KMS-11 (cell line): ENCODE results near the gene PTS.

Source experiments
- H2AFZ ChIP-seq: fragments of 200-600 bp; sonication (generic); 2 replicates; pipeline ENCODE4 v1.6.1; 2016; ENCODE audit warnings: antibody characterized with exemption, mixed run types, low read depth
- H3K27ac ChIP-seq: fragments of 200-600 bp; sonication (generic); 2 replicates; pipeline ENCODE4 v1.6.1; 2016; ENCODE audit warnings: mild to moderate bottlenecking, mixed run types
- H3K27me3 ChIP-seq: fragments of 200-600 bp; sonication (generic); 2 replicates; pipeline ENCODE4 v1.6.1; 2017; ENCODE audit warnings: mild to moderate bottlenecking, low read depth, mixed run types, moderate library complexity; ENCODE audit not compliant: insufficient read depth
- H3K36me3 ChIP-seq: fragments of 200-600 bp; sonication (generic); 2 replicates; pipeline ENCODE4 v1.6.1; 2017; ENCODE audit warnings: mild to moderate bottlenecking, mixed run types; ENCODE audit not compliant: insufficient read depth
- H3K4me1 ChIP-seq: fragments of 200-600 bp; sonication (generic); 2 replicates; pipeline ENCODE4 v1.6.1; 2016; ENCODE audit warnings: mild to moderate bottlenecking, low read depth, mixed run types; ENCODE audit not compliant: poor library complexity, severe bottlenecking
- H3K4me2 ChIP-seq: fragments of 200-600 bp; sonication (generic); 2 replicates; pipeline ENCODE4 v1.7.0; 2016; ENCODE audit warnings: mild to moderate bottlenecking, mixed run types
- H3K4me3 ChIP-seq: fragments of 200-600 bp; sonication (generic); IDR thresholded peaks from 2 replicates; pipeline ENCODE4 v1.6.1; 2017; ENCODE audit warnings: low read depth, low read length, mixed read lengths; ENCODE audit not compliant: insufficient read depth
- H3K79me2 ChIP-seq: fragments of 200-600 bp; sonication (generic); 2 replicates; pipeline ENCODE4 v1.6.1; 2016; ENCODE audit warnings: low read depth, mixed run types; ENCODE audit not compliant: insufficient read depth
- H3K9ac ChIP-seq: fragments of 200-600 bp; sonication (generic); 2 replicates; pipeline ENCODE4 v1.6.1; 2016; ENCODE audit warnings: mild to moderate bottlenecking, mixed run types
- H4K20me1 ChIP-seq: fragments of 200-600 bp; sonication (generic); 2 replicates; pipeline ENCODE4 v1.6.1; 2016; ENCODE audit warnings: mild to moderate bottlenecking, mixed run types; ENCODE audit not compliant: insufficient read depth
- TF ChIP-seq, protein P1 (sequence below): fragments of 200-600 bp; sonication (generic); conservative IDR thresholded peaks from 2 replicates; pipeline ENCODE4 v1.6.1; 2017; ENCODE audit warnings: low read depth, mild to moderate bottlenecking, antibody characterized with exemption, low read length, moderate library complexity, mixed read lengths

Gene PTS

DNA sequence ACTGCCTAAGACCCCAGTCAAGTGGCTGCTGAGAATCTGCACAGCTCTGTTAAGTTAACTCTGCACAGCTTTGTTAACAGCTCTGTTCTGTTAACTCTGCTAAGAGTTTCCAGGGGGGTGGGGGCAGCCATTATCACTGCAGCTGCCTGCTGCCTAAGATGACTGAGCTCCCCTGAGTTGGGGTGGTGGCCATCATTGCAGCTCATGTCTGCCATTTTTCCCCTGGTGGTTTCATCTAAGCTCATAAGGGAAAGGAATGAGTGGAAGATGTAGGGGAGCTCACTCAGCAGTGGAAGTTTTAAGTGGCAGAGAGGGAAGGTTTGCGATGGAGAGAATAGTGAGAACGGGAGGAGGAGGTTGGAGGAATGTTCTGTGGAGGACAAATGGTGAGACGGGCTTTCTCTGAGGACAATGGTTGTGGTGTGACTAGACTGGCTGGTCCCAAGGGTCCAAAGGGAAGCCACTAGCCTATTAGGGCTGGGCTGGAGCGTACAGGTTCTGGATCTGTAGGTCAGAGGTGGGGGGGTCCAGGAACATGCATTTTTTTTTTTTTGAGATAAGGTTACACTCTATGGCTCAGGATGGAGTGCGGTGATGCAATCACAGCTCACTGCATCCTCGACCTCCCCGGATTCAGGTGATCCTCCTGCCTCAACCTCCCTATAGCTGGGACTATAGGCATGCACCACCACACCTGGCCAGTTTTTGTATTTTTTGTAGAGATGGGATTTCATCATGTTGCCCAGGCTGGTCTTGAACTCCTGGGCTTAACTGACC lies 48.0 kb downstream of the PTS start:
- Histone ChIP-seq H2AFZ (no peak overlapping the region), H3K9ac (no peak overlapping the region), H4K20me1 (no peaks in the 10 kb centered on the region), H3K27me3 (no peaks in the 10 kb centered on the region), H3K27ac (no peak overlapping the region), H3K36me3 (no peaks in the 10 kb centered on the region), H3K4me1 (no peaks in the 10 kb centered on the region), H3K79me2 (no peaks in the 10 kb centered on the region), H3K4me3 (no peak overlapping the region), H3K4me2 (no peak overlapping the region)
- TF ChIP-seq, protein P1, sequence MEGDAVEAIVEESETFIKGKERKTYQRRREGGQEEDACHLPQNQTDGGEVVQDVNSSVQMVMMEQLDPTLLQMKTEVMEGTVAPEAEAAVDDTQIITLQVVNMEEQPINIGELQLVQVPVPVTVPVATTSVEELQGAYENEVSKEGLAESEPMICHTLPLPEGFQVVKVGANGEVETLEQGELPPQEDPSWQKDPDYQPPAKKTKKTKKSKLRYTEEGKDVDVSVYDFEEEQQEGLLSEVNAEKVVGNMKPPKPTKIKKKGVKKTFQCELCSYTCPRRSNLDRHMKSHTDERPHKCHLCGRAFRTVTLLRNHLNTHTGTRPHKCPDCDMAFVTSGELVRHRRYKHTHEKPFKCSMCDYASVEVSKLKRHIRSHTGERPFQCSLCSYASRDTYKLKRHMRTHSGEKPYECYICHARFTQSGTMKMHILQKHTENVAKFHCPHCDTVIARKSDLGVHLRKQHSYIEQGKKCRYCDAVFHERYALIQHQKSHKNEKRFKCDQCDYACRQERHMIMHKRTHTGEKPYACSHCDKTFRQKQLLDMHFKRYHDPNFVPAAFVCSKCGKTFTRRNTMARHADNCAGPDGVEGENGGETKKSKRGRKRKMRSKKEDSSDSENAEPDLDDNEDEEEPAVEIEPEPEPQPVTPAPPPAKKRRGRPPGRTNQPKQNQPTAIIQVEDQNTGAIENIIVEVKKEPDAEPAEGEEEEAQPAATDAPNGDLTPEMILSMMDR = no peak

DNA sequence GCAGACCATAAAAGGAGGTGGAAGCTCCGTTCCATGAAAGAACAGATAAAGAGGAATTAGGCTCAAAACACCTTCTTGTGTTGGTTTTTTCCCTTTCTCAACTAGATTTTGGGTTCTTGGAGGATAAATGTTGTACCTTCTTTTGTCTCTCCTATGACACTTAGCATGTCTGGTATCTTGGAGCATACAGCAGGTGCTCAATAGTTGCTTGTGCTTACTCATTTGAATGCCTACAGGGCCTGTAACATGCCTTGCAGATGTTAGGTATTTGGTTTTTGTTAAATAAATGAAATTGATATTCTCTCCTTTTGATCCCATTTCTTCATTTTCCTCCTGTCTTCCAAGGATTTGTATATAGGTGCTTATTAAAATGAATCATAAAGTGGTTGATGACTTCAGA lies 50.8 kb downstream of the PTS start:
- H3K4me1 ChIP-seq = no peaks in the 10 kb centered on the region
- no peaks in the 10 kb centered on the region for H3K27me3 ChIP-seq
- no peaks in the 10 kb centered on the region for H3K79me2 ChIP-seq
- TF ChIP-seq, protein P1 = no peak
- H3K27ac ChIP-seq = no peak overlapping the region
- H3K4me3 ChIP-seq = no peak overlapping the region
- H3K9ac ChIP-seq = no peak overlapping the region
- H3K4me2 ChIP-seq = no peak overlapping the region
- no peaks in the 10 kb centered on the region for H4K20me1 ChIP-seq
- H2AFZ ChIP-seq = no peak overlapping the region
- H3K36me3 ChIP-seq = no peaks in the 10 kb centered on the region

GRCh38 chr11:112277941-112278340 lies 51.7 kb downstream of the PTS start:
- H3K4me2 ChIP-seq = no peak overlapping the region
- no peak overlapping the region for H3K9ac ChIP-seq
- H3K4me1 ChIP-seq = no peaks in the 10 kb centered on the region
- no peak overlapping the region for H3K27ac ChIP-seq
- H3K4me3 ChIP-seq = no peak overlapping the region
- H3K79me2 ChIP-seq = no peaks in the 10 kb centered on the region
- H2AFZ ChIP-seq = no peak overlapping the region
- no peaks in the 10 kb centered on the region for H4K20me1 ChIP-seq
- H3K36me3 ChIP-seq = no peaks in the 10 kb centered on the region
- TF ChIP-seq, protein P1 = no peak
- no peaks in the 10 kb centered on the region for H3K27me3 ChIP-seq

GRCh38 chr11:112278803-112279202 lies 52.6 kb downstream of the PTS start:
- H3K27ac ChIP-seq = no peak overlapping the region
- no peak overlapping the region for H2AFZ ChIP-seq
- no peaks in the 10 kb centered on the region for H3K4me1 ChIP-seq
- no peaks in the 10 kb centered on the region for H4K20me1 ChIP-seq
- TF ChIP-seq, protein P1 = no peak
- no peaks in the 10 kb centered on the region for H3K27me3 ChIP-seq
- H3K9ac ChIP-seq = no peak overlapping the region
- H3K36me3 ChIP-seq = no peaks in the 10 kb centered on the region
- no peaks in the 10 kb centered on the region for H3K79me2 ChIP-seq
- H3K4me2 ChIP-seq = no peak overlapping the region
- H3K4me3 ChIP-seq = no peak overlapping the region
